Measurements from ENCODE around the gene MAPT.

DNA sequence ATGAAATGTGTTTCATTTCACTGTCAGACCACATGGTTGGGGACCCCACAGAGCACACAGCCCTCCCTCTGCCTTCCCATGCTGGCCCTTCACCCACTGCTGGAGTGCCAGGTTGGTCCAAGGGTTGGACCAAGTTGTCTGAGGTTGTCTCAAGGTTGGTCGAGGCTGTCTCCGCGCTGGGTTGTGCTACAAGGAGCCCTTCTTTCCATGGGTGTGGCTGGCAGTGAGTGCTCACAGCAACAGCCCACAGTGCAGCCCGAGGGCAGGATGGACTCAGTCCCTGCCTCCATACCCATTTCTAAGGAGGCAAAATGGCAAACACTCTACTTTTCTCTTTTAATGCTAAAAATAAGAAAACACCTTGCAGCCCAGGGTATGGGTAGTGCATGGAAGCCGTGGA is 68.9 kb downstream of the MAPT start:
- TF ChIP-seq, protein P1, sequence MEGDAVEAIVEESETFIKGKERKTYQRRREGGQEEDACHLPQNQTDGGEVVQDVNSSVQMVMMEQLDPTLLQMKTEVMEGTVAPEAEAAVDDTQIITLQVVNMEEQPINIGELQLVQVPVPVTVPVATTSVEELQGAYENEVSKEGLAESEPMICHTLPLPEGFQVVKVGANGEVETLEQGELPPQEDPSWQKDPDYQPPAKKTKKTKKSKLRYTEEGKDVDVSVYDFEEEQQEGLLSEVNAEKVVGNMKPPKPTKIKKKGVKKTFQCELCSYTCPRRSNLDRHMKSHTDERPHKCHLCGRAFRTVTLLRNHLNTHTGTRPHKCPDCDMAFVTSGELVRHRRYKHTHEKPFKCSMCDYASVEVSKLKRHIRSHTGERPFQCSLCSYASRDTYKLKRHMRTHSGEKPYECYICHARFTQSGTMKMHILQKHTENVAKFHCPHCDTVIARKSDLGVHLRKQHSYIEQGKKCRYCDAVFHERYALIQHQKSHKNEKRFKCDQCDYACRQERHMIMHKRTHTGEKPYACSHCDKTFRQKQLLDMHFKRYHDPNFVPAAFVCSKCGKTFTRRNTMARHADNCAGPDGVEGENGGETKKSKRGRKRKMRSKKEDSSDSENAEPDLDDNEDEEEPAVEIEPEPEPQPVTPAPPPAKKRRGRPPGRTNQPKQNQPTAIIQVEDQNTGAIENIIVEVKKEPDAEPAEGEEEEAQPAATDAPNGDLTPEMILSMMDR (IDR thresholded peaks at IDR 0.05): no peak
- TF ChIP-seq EZH2 (IDR thresholded peaks at IDR 0.05): no peak
